Measurements from ENCODE around the gene PEX26. TPM values are rescaled to one million over a fixed set of nuclear protein-coding genes. Genes with fewer than 3 reads are reported as not detected.
"Not testable (repeated sequence)": the region's sequence is repeated elsewhere in the genome, so short reads cannot be mapped to it uniquely, and the experiment has no call there.

Gene PEX26
- polyA plus RNA-seq, 1 donor = 14.7 TPM

DNA sequence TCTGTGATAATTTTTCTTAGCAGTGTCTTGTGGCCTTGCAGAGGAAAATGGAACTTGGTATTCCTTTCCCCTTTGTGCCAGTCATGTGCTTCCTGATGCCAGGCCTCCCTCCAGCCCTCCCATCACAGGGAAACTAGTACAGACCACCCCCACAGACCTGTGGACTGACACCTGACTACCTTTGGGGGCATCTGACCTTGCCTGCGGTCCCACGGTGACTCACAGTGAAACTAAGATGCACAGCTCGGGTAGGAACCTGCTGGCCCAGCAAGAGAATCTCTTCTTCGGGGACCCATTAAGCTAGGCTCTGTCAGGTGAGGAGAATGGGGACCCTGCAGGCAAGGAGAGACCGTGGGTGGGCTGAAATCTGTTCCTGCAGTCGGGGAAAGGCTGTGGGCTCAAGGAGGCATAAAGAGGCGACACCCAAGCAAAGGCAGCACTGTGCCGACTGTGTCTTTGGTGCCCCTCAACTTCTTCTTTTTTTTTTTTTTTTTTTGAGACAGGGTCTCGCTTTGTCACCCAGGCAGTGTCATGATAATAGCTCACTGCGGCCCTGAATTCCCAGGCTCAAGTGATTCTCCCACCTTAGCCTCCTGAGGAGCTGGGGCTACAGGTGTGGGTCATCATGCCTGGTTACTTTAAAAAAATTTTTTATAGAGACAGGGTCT, 20.8 kb upstream of the PEX26 start:
- DNase-seq (ENCODE audit: low read depth) = no peak

DNA sequence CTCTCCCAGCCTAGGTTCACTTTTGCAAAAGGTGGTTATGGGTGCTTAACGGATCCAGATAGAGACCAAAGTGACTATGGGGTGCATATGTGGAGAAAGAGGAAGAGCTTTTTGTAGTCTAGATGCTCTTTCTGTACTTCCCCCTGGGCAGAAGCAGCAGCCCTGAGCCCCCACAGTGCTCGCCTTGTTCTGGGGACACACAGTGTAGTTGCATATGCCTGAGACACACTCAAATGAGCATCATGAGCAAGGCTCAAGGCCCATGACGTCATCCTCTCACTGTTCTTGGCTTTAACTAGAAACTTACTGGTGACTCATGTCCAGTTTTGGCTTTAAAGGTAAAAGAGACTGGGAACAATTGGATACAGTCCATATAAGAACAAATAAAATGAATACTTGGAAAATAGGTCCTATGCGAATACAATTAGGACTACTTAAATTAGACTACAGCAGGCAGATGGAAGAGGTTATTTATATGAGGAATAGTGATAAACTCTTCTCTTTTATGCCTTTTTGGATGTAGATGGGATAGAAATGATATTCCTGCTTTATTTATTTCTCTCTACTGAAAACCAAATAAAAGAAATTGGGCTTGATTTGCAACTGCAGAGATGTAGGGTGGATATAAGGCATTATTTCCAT, 20.1 kb upstream of the PEX26 start:
- peak; percentile 84 for DNase-seq (ENCODE audit: low read depth)

DNA sequence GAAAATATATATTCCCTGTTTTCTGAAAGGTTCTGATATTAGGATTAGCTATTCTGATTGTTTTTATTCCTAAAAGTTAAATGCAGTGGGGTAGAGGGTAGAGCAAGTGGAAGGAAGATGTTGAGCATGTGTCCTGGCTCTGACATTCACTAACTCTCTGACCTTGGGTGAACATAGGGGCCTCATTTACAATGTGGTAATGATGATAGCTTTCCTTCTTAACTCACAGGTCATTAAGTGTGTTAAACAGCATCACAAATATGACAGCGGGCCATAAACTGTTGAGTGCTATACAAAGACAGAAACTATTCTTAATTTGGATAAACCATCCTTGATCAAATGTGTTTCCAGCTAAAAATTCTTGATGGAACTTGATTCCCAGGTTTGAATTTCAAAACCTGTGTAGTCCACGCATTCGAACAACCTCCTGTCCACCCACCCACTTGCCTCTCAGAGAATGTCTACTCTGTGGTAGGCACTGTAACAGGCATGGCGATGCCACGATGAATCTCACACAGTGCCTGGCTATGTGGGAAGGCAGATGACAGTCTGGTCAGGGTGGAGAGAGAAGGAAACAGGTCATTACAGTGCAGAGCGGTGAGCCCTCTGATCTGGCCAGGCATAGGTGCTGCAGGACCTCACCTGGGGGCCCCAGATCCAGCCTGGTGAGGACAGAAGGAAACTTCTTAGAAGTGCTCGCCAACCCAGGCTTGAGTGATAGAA, 19.3 kb upstream of the PEX26 start:
- no peak for DNase-seq (ENCODE audit: low read depth)

DNA sequence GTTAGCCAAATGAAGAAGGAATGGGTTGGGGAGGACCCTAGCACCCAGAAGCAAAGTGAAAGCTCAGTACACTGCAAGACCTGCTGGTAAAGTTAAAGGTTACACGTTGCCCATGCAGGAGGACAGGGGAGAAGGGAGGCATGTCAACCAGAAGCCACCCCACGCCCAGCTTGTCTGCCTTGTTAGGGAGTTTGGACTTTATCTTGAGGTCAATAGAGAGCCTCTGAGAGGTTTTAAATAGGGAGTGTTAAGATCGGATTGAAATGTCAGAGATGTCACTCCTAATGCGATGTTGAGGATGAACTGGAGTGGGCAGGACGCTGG, 18.7 kb upstream of the PEX26 start:
- no peak for DNase-seq (ENCODE audit: low read depth)

DNA sequence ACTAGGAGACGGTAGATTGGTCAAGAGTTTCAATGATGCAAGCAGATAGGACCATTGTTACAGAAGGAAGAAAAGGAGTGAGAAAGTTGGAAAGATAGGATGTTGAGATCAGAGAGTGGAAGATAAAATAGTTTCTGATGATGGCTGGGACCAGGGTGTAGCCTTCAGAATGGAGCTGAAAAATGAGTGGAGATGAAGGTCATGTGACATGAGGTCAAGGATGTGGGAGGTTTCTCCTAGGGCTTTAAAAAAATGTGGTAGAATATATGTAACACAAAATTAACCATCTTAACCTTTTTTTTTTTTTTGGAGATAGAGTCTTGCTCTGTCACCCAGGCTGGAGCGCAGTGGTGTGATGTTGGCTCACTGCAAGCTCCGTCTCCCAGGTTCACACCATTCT, 18.3 kb upstream of the PEX26 start:
- DNase-seq (ENCODE audit: low read depth) = no peak

DNA sequence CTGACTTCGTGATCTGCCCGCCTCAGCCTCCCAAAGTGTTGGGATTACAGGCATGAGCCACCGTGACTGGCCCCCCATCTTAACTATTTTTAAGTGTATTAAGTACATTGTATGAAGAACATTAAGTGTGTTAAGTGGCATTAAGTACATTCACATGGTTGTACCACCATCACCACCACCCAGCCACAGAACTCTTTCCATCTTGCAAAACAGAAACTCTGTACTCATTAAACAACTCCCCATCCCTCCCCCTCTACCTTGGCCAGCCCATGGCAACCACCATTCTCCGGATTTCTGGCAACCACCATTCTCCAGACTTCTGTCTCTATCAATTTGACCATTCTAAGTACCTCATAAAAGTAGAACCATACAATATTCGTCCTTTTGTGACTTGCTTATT, 17.8 kb upstream of the PEX26 start:
- DNase-seq (ENCODE audit: low read depth) = no peak

DNA sequence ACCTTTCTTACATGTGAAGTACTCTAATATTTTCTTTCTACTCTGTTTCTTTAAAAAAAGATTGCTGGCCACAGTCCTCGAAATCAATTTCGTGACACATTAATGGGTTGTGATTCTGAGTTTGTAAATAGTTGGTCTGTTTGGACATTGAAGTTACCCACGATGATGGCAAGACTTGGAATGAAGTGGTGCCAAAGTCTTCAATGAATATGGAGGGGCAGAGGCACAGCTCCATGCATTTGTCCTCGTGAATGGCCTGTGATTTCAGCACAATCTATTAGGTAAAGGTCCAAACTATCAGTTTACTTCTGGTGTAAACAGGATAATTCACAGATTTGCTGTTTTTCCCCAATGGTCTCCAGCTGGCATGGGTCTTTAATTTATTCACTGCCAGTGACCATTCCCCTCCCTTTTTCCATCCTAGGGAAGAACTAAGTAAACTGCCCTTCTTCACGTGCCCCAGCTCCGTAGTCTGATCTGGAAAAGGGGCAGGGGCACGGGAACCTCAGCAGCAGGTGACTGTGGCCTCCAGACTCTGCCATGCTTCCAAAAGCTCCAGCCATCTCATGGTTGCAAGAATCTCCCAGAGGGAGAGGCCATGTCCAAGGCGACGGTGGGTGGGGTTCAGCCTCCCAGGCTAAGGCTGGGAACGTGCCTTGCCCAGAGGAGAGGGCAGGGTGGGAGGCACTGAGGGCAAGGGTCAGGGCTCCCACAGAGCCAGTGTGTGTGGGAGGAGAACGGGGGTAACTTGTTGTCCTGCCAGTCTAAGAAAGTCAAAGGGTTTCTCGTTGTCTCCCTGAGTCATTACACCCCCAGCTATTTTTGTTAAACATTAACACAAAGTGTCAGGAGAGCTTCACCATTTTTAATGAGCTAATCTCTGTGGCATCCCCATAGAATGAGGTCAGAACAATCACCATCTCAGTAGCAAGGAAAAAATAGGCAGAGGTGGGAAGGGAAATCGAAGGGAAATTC, 16.9 kb upstream of the PEX26 start:
- no peak for DNase-seq (ENCODE audit: low read depth)

DNA sequence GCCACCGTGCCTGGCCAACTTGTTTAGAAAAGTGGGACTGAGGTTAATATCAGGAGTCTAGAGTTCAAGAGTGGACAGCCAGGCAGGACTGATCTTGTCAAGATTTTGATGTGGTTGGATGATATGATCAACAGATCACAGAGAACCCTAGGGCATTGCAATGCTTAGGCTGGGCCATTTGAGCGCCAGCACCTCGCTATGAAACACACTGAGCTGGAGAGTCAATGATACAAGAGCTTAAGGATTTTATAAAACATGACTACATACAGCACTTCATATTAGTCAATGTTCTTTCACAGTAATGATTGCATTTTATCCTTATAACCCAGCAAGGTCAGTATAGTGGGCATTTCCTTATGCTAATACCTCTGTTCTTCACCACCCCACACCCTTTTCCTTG, 15.4 kb upstream of the PEX26 start:
- no peak for DNase-seq (ENCODE audit: low read depth)

DNA sequence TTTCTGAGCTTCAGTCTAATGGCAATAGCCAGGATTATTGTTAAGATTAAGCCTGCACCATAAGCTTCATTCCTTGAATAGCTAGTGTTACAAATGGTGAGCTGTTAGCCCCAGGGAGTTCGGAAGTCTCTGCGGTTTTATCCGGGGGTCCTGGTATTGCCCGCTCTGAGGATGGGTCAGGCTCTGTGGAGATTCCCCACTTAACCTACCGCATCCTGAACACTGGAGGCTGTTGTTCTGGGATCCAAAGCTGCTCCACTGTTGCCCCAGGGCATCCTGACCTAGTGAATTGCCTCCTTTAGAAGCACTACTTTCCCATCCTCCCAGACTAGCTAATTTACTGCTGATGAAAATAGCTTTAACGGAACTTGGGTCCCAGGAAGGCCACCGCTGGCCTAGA, 14.5 kb upstream of the PEX26 start:
- no peak for DNase-seq (ENCODE audit: low read depth)

DNA sequence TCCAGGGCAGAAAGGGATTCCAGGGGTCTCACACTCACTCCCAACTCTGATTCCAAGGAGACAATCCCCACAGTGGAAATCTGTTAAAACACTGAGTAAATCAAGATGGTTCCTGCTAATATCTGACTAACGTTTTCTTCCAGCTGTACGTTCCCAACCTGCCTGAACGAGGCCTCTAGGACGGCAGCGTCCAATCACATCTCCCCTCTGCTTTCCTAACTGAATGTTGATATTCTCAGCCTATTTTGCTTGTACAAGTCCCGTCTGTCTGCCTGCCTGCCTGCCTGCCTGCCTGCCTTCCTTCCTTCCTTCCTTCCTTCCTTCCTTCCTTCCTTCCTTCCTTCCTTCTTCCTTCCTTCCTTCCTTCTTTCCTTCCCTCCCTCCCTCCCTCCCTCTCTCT, 14.1 kb upstream of the PEX26 start:
- not testable (repeated sequence) for DNase-seq (ENCODE audit: low read depth)

DNA sequence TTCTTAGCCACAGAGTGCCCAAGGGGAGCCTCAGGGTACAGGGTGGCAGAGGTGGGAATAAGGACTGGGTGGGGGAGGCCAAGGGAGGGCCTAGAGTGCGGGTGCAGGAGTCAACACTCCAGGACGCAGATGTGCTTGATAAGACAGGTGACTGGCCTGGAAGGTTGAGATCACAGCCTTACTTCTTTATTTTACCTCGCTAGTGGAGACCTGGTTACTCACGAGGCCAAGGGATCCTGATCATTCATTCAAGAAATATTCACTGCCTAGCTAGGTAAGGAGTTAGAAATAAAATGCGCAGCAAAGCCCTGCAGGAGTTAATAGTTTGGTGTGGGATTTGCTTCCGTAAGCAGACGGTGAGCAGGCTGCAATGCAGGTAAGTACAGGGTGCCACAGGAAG, 13.2 kb upstream of the PEX26 start:
- DNase-seq (ENCODE audit: low read depth) = no peak

DNA sequence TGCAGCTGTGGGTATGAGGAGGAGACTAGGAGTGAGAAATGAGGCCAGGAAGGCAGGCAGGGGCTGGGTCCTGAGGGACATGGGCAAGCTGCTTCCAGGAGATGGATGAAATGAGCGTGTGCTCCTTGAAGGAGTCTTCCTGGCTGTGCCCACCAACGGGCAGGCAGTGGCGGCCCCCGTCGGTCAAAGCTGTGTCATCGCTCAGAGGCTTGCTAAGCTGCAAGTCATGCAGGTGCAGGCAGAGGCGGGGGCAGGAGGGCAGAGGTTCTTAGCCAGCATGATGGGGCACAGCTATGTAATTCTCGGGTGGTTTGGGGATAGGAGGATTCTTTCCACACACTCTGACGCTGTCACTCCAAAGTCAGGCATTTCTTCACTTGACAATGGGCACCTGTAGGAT, 12.5 kb upstream of the PEX26 start:
- DNase-seq (ENCODE audit: low read depth) = no peak

DNA sequence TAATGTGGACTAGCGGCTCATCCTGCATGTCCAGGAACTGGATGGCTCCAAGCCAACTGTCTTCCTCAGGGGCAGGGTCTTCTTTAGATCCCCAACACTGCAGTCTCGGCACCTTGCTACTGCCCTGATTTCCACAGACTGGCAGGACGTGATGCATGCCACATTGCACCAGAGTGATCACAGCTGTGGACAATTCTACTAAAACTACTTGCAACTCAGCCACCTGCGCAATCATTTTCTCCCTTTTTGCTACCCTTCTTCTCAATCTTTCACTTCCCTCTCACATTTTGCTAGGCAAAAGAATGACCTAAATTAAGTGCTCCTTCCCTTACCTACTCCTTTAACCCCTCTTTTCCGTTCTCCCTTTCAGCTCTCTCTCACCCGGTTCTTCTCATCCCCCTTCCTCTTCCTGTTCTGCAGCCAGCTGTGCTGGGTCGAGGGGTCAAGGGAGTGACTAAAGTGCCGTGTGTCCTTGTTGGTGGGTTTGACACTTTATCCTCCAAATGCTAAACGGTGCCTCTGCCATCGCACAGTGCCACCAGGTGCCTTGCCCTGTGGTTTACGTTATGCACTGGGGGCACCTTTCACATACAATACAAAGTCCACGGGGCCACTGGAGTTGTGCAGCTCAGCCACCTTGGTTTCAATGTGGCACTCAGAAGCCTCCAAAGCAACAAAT, 11.5 kb upstream of the PEX26 start:
- DNase-seq (ENCODE audit: low read depth) = no peak

DNA sequence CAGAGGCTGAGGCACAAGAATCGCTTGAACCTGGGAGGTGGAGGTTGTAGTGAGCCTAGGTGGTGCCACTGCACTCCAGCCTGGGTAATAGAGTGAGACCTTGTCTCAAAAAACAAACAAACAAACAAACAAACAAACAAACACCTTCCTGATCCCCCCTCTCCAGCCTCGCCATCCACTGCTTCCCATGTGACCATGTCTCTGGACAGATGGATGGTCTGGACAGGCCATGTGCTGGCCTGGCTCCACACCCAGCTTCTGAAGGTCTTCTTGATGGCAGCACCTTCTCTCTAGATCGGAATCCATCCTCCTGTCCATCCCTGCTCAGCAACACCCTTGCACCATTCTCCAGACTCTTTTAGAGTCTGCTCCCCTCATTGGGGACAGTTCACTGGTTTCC, 10.7 kb upstream of the PEX26 start:
- DNase-seq (ENCODE audit: low read depth) = no peak

DNA sequence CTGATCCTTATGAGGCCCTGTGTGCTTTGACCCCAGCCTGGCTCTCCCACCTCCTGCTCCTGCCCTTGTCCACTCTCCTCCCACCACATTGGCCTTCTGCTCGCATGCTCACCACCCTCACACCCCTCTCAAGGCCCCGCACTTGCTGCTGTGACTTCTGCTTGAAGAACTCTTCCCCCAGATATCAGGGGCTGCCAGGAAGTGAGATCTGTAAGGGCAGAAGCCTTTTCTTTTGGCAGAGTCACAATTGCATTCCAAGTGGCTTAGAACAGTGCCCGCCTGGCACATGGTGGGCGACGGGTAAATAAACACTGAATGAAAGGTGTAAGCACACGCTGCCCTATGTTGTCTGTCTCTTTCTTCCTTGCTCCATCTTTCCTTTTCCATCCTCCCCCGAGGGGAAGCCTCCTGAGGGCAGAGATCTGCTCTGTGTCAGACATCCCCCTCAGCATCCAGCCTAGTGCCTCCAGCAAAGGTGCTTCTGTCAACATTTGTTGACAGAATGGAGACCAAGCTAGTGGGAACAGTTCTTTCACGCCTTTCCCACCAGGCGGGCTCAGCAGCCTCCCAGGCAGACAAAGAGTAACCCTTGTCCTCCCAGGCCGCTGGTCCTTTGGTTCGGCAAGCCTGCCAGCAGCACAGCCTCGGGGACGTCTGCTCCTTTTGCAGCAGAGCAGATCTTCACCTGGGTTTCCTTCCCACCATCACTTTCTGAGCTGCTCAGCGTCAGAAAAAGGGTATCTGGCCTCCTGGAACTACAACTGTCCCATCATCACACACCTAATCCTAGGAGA, 10.0 kb upstream of the PEX26 start:
- DNase-seq (ENCODE audit: low read depth) = no peak

DNA sequence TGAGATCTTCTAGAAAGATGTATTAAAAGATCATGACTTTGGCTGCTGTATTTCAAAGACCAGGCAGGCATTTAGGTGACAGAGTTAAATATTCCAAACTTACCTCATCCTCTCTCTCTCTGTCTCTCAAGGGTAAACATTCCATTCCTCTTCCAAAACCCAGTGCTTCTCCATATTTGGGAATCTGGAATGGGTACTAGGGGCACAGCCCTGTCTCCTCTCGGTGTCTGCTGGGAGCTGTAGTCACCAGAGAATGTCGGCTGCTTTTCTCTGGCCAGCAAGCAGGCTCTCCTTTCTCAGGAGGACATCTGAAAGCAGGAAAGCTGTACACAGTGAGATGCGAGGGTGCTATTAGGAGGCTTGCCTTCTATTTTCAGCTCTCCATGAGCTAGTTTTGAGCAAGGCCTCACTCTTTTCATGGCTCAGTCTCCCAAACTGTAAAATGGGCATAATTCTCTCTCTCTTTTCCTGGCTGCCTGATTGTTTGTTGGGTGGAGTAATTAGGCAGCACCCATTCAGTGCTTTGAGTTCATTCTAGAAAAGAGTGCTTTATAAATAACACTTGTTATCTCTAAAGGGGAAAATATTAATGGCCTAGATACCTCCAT, 9.3 kb upstream of the PEX26 start:
- no peak for DNase-seq (ENCODE audit: low read depth)

DNA sequence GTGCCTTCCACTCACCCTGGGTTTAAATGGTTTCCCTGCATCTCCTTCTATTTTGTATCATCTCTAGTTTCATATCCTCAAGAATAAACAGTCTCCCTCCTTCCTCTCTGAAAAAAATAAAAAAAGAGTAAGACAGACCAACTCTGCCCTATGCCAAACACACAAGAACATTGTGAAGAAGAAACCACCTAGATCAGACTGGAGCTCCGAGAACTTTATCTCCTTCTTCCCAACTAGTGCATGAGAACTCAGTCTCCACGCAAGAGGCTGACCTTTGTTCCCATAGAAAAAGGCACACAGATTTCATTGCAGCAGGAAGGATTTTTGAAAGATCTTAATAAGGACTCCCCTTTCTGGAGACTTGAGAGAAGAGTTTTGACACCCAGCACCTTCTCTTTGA, 8.7 kb upstream of the PEX26 start:
- no peak for DNase-seq (ENCODE audit: low read depth)

DNA sequence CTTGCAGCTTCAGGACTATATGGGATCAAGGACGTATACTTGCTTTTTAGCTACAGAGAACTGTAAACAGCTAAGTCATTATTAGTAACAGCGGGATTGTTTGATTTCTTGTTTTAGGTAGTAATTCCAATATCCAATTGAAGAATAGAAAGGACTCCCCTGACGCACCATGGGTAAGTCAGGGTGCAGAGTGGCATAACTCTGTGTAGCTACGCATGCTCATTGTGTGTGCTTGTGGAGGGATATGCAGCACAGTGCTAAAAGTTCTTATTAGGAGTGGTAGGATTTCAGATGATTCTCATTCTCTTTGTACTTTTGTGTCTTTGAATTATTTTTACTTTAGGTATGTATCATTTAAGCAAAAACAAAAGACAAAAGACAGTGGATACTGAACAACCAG, 7.7 kb upstream of the PEX26 start:
- no peak for DNase-seq (ENCODE audit: low read depth)

DNA sequence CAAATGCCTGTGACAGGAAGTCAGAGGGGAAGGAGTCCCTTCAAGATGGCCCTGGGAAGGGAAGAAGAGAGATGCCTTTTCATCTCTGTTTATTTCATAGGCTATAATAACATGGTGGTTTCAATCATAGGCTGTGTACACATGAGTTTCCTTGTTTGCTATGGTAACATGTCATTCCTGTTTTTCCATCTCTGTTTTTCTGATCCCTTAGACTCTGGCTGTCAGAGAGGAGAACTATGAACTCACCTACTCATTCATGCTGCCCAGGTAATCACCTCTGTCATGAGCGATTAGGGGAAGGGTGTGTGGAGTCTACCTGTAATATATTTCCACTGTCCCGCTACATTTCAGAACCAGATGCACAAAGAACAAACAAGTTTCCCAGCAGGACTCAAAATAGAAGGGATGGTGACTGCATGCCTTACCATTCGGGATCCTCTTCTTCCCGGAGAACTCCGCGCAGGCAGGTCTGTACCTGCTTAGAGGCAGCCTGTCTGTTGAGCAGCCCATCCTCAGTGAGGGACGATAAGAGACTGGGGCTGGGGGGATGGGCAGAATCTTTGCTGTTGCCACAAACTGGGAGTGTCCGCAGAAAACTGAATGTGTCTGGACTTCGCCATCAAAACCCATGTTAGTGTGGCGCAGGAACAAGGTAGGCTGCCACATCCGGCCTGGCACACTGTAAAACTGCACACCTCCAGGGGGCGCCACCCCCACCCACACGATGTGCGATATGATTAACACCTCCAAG, 7.1 kb upstream of the PEX26 start:
- DNase-seq (ENCODE audit: low read depth) = no peak

All from forelimb muscle (tissue), 1 donor.